KOPT-K1 (cell line): ENCODE data around the gene ZNF132.
A peak's percentile ranks its signal among the peaks of the same experiment; 100 is the strongest.
"Not testable (repeated sequence)": the region's sequence is repeated elsewhere in the genome, so short reads cannot be mapped to it uniquely, and the experiment has no call there.

Experiments
- H3K27ac ChIP-seq: fragments of 200-600 bp; sonication (generic); 2 replicates; pipeline ENCODE4 v1.5.1; 2016; ENCODE audit warnings: antibody characterized with exemption, mild to moderate bottlenecking, low read depth, low read length; ENCODE audit not compliant: poor library complexity, severe bottlenecking
- H3K36me3 ChIP-seq: fragments of 200-600 bp; sonication (generic); 2 replicates; pipeline ENCODE4 v1.5.1; 2017; ENCODE audit warnings: antibody characterized with exemption, mild to moderate bottlenecking, low read length, moderate library complexity; ENCODE audit not compliant: insufficient read depth
- H3K9me3 ChIP-seq: fragments of 200-600 bp; sonication (generic); 2 replicates; pipeline ENCODE4 v1.5.1; 2017; ENCODE audit warnings: antibody characterized with exemption, low read length, mild to moderate bottlenecking; ENCODE audit not compliant: insufficient read depth, poor library complexity, severe bottlenecking

ZNF132 gene

GRCh38 chr19:58450856-58451357, 11.0 kb upstream of the ZNF132 start:
- H3K9me3 ChIP-seq = peaks cover 40% of the 10 kb centered on the region
- peaks cover 12% of the 10 kb centered on the region for H3K36me3 ChIP-seq
- no peak overlapping the region for H3K27ac ChIP-seq

GRCh38 chr19:58449980-58450379, 10.0 kb upstream of the ZNF132 start:
- Histone ChIP-seq H3K9me3 (peaks cover 40% of the 10 kb centered on the region), H3K36me3 (peaks cover 12% of the 10 kb centered on the region)
- H3K27ac ChIP-seq = not testable (repeated sequence)

GRCh38 chr19:58448860-58449259, 8.9 kb upstream of the ZNF132 start:
- H3K36me3 ChIP-seq, H3K27ac ChIP-seq: not testable (repeated sequence)
- peaks cover 40% of the 10 kb centered on the region for H3K9me3 ChIP-seq

- H3K27ac ChIP-seq, H3K36me3 ChIP-seq: not testable (repeated sequence)
- H3K9me3 ChIP-seq = peaks cover 43% of the 10 kb centered on the region
These were observed 3.0 kb upstream of the ZNF132 start for GRCh38 chr19:58442986-58443385.

- no peaks in the 10 kb centered on the region for H3K36me3 ChIP-seq
- no peak overlapping the region for H3K27ac ChIP-seq
- peaks cover 30% of the 10 kb centered on the region for H3K9me3 ChIP-seq
These were observed 603 bp upstream of the ZNF132 start for GRCh38 chr19:58440556-58440955.

- H3K27ac ChIP-seq = no peak overlapping the region
- H3K9me3 ChIP-seq = peaks cover 39% of the 10 kb centered on the region
- H3K36me3 ChIP-seq = no peaks in the 10 kb centered on the region
These were observed 5.7 kb downstream of the ZNF132 start for GRCh38 chr19:58434217-58434616.

GRCh38 chr19:58429745-58430144, 10.2 kb downstream of the ZNF132 start:
- Histone ChIP-seq H3K36me3 (no peaks in the 10 kb centered on the region), H3K9me3 (peaks cover 31% of the 10 kb centered on the region), H3K27ac (no peak overlapping the region)

GRCh38 chr19:58428617-58429016, 11.3 kb downstream of the ZNF132 start:
- Histone ChIP-seq H3K27ac (no peak overlapping the region), H3K9me3 (peaks cover 20% of the 10 kb centered on the region), H3K36me3 (no peaks in the 10 kb centered on the region)

- H3K9me3 ChIP-seq = peaks cover 27% of the 10 kb centered on the region
- peak overlapping the region; percentile 64 for H3K27ac ChIP-seq
- peaks cover 59% of the 10 kb centered on the region for H3K36me3 ChIP-seq
These were observed 22.9 kb downstream of the ZNF132 start for GRCh38 chr19:58417071-58417470.

GRCh38 chr19:58416604-58417003, 23.3 kb downstream of the ZNF132 start:
- H3K36me3 ChIP-seq = peaks cover 59% of the 10 kb centered on the region
- H3K27ac ChIP-seq = peak overlapping the region; percentile 64
- H3K9me3 ChIP-seq = peaks cover 27% of the 10 kb centered on the region

- no peaks in the 10 kb centered on the region for H3K36me3 ChIP-seq
- H3K9me3 ChIP-seq = no peaks in the 10 kb centered on the region
- peak overlapping the region; percentile 78 for H3K27ac ChIP-seq
These were observed 30.8 kb downstream of the ZNF132 start for GRCh38 chr19:58409010-58409790.

GRCh38 chr19:58408152-58409009, 31.6 kb downstream of the ZNF132 start, which contains the start of gene ZNF584:
Gene ZNF584 (plus strand): TSS chr19:58408649. CDS start chr19:58409148, 499 bp downstream.
- H3K36me3 ChIP-seq = no peaks in the 10 kb centered on the region
- no peaks in the 10 kb centered on the region for H3K9me3 ChIP-seq

GRCh38 chr19:58407658-58408151, 32.2 kb downstream of the ZNF132 start:
- Histone ChIP-seq H3K9me3 (no peaks in the 10 kb centered on the region), H3K27ac (peak overlapping the region; percentile 78), H3K36me3 (no peaks in the 10 kb centered on the region)

More at GRCh38 chr19:58408152-58409009, 31.6 kb downstream of the ZNF132 start, which contains the start of gene ZNF584:
- peak within 1 kb of the TSS; percentile 78 for H3K27ac ChIP-seq

- Histone ChIP-seq H3K9me3 (no peaks in the 10 kb centered on the region), H3K36me3 (no peaks in the 10 kb centered on the region), H3K27ac (peak overlapping the region; percentile 78)
These were observed 32.9 kb downstream of the ZNF132 start for GRCh38 chr19:58406818-58407657.
